Left forelimb (tissue), 1 donor: ENCODE data around the gene GMPPB.
"Not testable (repeated sequence)": the region's sequence is repeated elsewhere in the genome, so short reads cannot be mapped to it uniquely, and the experiment has no call there.

Experiments
- DNase-seq: peaks from one replicate; pipeline ENCODE4 v3.0.0-alpha.2; 2018; ENCODE audit warnings: low spot score

Gene GMPPB

GRCh38 chr3:49691481-49691880 is 32.3 kb downstream of the GMPPB start:
- DNase-seq: not testable (repeated sequence)

- DNase-seq: not testable (repeated sequence)
Observed at GRCh38 chr3:49690856-49691255, 32.9 kb downstream of the GMPPB start.

GRCh38 chr3:49689908-49690624 is 33.7 kb downstream of the GMPPB start:
- not testable (repeated sequence) for DNase-seq

GRCh38 chr3:49689046-49689907 is 34.5 kb downstream of the GMPPB start, which contains the start of the genes MST1 and RNF123:
MST1 (minus strand) TSS chr3:49689474; CDS start chr3:49688691, 783 bp downstream.
RNF123 (plus strand) TSS chr3:49689557; CDS start chr3:49691166, 1,609 bp downstream.
- peak; percentile 96 for DNase-seq

- DNase-seq: not testable (repeated sequence)
Observed at GRCh38 chr3:49688338-49689045, 35.3 kb downstream of the GMPPB start.

GRCh38 chr3:49687424-49687795 is 36.3 kb downstream of the GMPPB start:
- DNase-seq: not testable (repeated sequence)

GRCh38 chr3:49686769-49687423 is 36.9 kb downstream of the GMPPB start:
- not testable (repeated sequence) for DNase-seq

GRCh38 chr3:49686346-49686745 is 37.4 kb downstream of the GMPPB start:
- DNase-seq: not testable (repeated sequence)

- DNase-seq: not testable (repeated sequence)
Observed at GRCh38 chr3:49685846-49686245, 37.9 kb downstream of the GMPPB start.

- DNase-seq: not testable (repeated sequence)
Observed at GRCh38 chr3:49685103-49685502, 38.6 kb downstream of the GMPPB start.

- DNase-seq: not testable (repeated sequence)
Observed at GRCh38 chr3:49684453-49684852, 39.3 kb downstream of the GMPPB start.

- no peak for DNase-seq
Observed at GRCh38 chr3:49683162-49683561, 40.6 kb downstream of the GMPPB start.

GRCh38 chr3:49681543-49681942 is 42.2 kb downstream of the GMPPB start:
- DNase-seq: no peak

- DNase-seq: no peak
Observed at GRCh38 chr3:49681232-49681522, 42.6 kb downstream of the GMPPB start.

- no peak for DNase-seq
Observed at GRCh38 chr3:49680493-49681231, 43.1 kb downstream of the GMPPB start.

GRCh38 chr3:49675912-49676311 is 47.8 kb downstream of the GMPPB start:
- no peak for DNase-seq

GRCh38 chr3:49674497-49674983 is 49.2 kb downstream of the GMPPB start:
- no peak for DNase-seq

- DNase-seq: peak; percentile 94
Observed at GRCh38 chr3:49673715-49674496, 49.8 kb downstream of the GMPPB start, which contains the start of gene APEH. APEH (plus strand) TSS chr3:49674351; CDS start chr3:49674402, 51 bp downstream.

- no peak for DNase-seq
Observed at GRCh38 chr3:49673121-49673714, 50.5 kb downstream of the GMPPB start.
